Thyroid gland (tissue), 4 donors: ENCODE data around the gene ARID2. TPM values are rescaled to one million over a fixed set of nuclear protein-coding genes. Genes with fewer than 3 reads are reported as not detected.

Experiments
- DNase-seq, 2 donors: peaks; one replicate each; pipeline ENCODE4 v3.0.0-alpha.2; 2019
- H3K27ac ChIP-seq, 3 donors: fragments of 200-600 bp; sonication (generic); 1 replicate in 2 of 3; 2 replicates in 1 of 3; pipeline ENCODE4 v1.5.1; 2016 to 2019; ENCODE audit warnings: mild to moderate bottlenecking in 1 of 3, moderate library complexity in 1 of 3
- H3K27me3 ChIP-seq: fragments of 200-600 bp; sonication (generic); one replicate; pipeline ENCODE4 v1.5.1; 2019
- H3K36me3 ChIP-seq, 2 donors: fragments of 200-600 bp; sonication (generic); one replicate each; pipeline ENCODE4 v1.5.1; 2016 to 2019
- H3K4me1 ChIP-seq, 2 donors: fragments of 200-600 bp; sonication (generic); one replicate each; pipeline ENCODE4 v1.5.1; 2017 to 2019
- H3K4me3 ChIP-seq, 3 donors: fragments of 200-600 bp; sonication (generic); replicated peaks in 1 of 3; 1 replicate in 2 of 3; 2 replicates in 1 of 3; pipeline ENCODE4 v1.5.1; 2016; ENCODE audit warnings: mild to moderate bottlenecking in 1 of 3
- H3K9me3 ChIP-seq: fragments of 200-600 bp; sonication (generic); one replicate; pipeline ENCODE4 v1.5.1; 2017
- POLR2A ChIP-seq, 2 donors: fragments of 450-650 bp; IDR thresholded peaks; one replicate each; pipeline ENCODE4 v1.6.1; 2017; ENCODE audit warnings: antibody characterized with exemption in 2 of 2, mild to moderate bottlenecking in 2 of 2, moderate library complexity in 1 of 2
- WGBS, 2 donors: methylation state at CpG; one replicate each; pipeline ENCODE4 v1.1.5; 2017; 5-methylcytosine and 5-hydroxymethylcytosine counted together
- intact Hi-C: fragments of 100-400 bp; cut with DNase I; formaldehyde crosslinking; loops from one replicate; pipeline ENCODE4 v1.15.1; 2023
- total RNA-seq, 4 donors: library from RNA; depleted of rRNA; stranded (reverse); fragments of >200 nt; gene quantifications; one replicate each; pipeline ENCODE4 v1.2.3, GENCODE V29; 2016
- TF ChIP-seq, protein P1 (sequence below), 6 experiments: fragments of 200-600 bp in 3 of 6; fragments of 450-650 bp in 3 of 6; sonication (generic) in 3 of 6; IDR thresholded peaks; one replicate each; pipeline ENCODE4 v1.5.1; 2016 to 2019; ENCODE audit warnings: antibody characterized with exemption in 6 of 6, mild to moderate bottlenecking in 2 of 6, inconsistent platforms in 1 of 6, moderate library complexity in 1 of 6

Gene ARID2
- total RNA-seq, 4 donors from 2014 or later, result 44.7 to 69.2 (median 50.6) TPM

DNA sequence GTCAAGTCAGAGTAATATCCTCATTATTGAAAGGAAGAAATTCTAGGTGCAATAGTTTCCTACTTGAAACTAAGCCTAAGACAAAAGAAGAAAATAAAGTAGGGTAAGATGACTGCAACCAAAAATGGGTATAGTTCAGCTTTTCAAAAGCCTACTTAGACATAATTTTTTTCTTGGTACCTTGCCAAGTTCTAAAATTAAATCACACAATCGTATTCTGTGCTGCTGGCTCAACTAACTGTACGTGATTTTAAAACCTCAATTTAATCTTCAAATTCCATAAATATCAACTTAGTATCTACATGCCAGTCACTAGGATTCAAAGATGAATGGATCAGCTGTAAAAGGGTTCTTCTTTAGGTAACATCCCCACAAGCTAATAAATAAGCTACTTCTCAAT, 204.0 kb downstream of the ARID2 start:
- Histone ChIP-seq H3K27me3 (no peaks in the 10 kb centered on the region), H3K9me3 (no peaks in the 10 kb centered on the region), H3K27ac (no peak overlapping the region), H3K36me3 (peaks cover 5 to 7% of the 10 kb centered on the region in 2 donors), H3K4me1 (peaks cover 0 to 4% of the 10 kb centered on the region in 2 donors), H3K4me3 (no peak overlapping the region)
- no peak for TF ChIP-seq POLR2A (IDR thresholded peaks at IDR 0.05)
- TF ChIP-seq, protein P1, sequence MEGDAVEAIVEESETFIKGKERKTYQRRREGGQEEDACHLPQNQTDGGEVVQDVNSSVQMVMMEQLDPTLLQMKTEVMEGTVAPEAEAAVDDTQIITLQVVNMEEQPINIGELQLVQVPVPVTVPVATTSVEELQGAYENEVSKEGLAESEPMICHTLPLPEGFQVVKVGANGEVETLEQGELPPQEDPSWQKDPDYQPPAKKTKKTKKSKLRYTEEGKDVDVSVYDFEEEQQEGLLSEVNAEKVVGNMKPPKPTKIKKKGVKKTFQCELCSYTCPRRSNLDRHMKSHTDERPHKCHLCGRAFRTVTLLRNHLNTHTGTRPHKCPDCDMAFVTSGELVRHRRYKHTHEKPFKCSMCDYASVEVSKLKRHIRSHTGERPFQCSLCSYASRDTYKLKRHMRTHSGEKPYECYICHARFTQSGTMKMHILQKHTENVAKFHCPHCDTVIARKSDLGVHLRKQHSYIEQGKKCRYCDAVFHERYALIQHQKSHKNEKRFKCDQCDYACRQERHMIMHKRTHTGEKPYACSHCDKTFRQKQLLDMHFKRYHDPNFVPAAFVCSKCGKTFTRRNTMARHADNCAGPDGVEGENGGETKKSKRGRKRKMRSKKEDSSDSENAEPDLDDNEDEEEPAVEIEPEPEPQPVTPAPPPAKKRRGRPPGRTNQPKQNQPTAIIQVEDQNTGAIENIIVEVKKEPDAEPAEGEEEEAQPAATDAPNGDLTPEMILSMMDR (IDR thresholded peaks at IDR 0.05), result no peak
- intact Hi-C loops, result no loop called here
- 41 to 62% methylated on average over 2 of the region's 2 CpGs for WGBS, 2 donors
- DNase-seq, result no peak

DNA sequence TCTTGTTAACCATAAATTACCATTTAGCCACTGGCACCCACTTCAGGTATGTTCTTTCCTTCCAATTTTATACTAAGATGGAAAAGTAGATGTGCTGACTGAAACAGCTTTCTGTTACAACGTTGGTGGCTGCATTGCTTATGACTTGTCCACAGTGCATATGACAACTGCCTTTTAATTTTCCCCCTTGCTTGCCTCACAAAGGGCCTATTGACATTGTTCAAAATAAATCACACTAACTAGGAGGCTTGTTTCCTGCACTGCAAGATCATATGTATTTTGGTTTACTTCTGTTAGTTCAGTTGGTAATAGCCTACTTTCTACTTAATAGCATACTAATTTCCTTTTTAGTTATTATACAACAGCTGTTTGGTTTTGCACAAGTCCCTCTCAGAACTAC, 205.4 kb downstream of the ARID2 start:
- Histone ChIP-seq H3K27ac (no peak overlapping the region), H3K9me3 (no peaks in the 10 kb centered on the region), H3K4me3 (no peak overlapping the region), H3K4me1 (peaks cover 0 to 4% of the 10 kb centered on the region in 2 donors), H3K27me3 (no peaks in the 10 kb centered on the region), H3K36me3 (peaks cover 3 to 7% of the 10 kb centered on the region in 2 donors)
- TF ChIP-seq POLR2A (IDR thresholded peaks at IDR 0.05), result no peak
- TF ChIP-seq, protein P1 (IDR thresholded peaks at IDR 0.05), result no peak
- intact Hi-C loops, result no loop called here
- no peak for DNase-seq
- WGBS, 2 donors, result 52 to 66% methylated on average over 1 of the region's 1 CpG

DNA sequence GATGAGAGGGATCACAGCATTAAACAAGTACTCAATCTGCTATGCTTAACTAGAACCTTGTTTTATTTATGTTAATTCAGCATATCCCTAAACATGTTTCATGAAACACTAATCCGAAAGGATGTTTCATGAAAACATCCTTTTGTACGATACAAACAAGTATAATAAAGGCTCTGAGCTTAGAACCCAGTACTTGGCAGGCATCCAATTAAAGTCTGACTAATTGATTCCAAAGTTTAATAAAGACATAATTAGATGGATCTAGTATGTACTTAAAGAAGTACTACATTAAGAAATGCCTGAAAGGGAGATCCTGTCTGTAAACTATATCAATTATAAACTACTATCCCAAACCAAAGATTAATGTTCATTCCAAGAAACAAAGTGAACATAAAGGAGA, 209.1 kb downstream of the ARID2 start:
- DNase-seq, result no peak
- Histone ChIP-seq H3K27me3 (no peaks in the 10 kb centered on the region), H3K4me3 (no peak overlapping the region), H3K4me1 (peaks cover 0 to 3% of the 10 kb centered on the region in 2 donors), H3K9me3 (no peaks in the 10 kb centered on the region), H3K36me3 (no peaks in the 10 kb centered on the region), H3K27ac (no peak overlapping the region)
- intact Hi-C loops, result no loop called here
- TF ChIP-seq POLR2A (IDR thresholded peaks at IDR 0.05), result no peak
- TF ChIP-seq, protein P1 (IDR thresholded peaks at IDR 0.05), result no peak
- WGBS, 2 donors, result 79 to 85% methylated on average over 2 of the region's 2 CpGs

DNA sequence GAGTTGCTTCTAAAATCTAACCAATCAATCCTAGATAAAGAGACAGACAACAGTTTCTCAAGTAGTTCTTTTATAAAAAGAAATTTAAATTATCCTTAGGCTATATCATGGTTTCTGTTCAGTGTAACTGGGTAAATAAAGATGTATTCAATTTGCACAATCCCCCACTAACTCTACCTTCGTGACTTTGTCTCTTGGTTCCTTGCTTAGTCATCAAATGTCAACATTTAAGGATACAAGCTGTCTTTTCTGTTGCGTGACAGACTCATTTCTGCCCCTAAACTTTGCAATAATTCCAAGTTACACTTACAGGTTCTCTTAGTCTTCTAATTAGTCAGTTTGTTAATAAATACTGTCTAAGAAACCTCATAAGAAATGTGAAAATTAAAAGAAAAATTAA, 210.3 kb downstream of the ARID2 start:
- H3K36me3 ChIP-seq, result peaks cover 0 to 1% of the 10 kb centered on the region in 2 donors
- intact Hi-C loops, result no loop called here
- H3K27me3 ChIP-seq, result no peaks in the 10 kb centered on the region
- H3K4me3 ChIP-seq, result no peak overlapping the region
- TF ChIP-seq POLR2A (IDR thresholded peaks at IDR 0.05), result no peak
- TF ChIP-seq, protein P1 (IDR thresholded peaks at IDR 0.05), result no peak
- WGBS, 2 donors, result 97 to 98% methylated on average over 2 of the region's 2 CpGs
- H3K4me1 ChIP-seq, result no peaks in the 10 kb centered on the region
- H3K9me3 ChIP-seq, result no peaks in the 10 kb centered on the region
- H3K27ac ChIP-seq, result no peak overlapping the region
- no peak for DNase-seq

DNA sequence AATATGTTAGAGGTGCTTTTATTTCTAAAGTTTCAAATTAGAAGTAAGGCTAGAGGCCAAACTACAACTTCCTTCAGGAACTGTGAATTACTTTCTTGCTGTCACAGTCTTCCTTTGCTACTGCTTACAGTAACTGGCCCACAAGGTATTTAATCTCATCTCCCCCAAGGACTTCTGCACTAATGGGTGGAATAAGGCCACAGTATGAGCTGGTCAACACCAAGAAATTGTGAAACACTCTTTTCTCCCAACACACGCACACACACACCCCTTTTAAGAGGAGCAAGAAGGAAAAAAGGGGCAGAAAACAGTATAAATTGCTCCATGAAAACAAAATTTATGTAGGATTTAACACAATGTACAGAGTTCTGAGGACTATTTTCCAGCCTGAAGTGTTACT, 215.3 kb downstream of the ARID2 start:
- TF ChIP-seq POLR2A (IDR thresholded peaks at IDR 0.05), result no peak
- TF ChIP-seq, protein P1 (IDR thresholded peaks at IDR 0.05), result no peak
- Histone ChIP-seq H3K27me3 (no peaks in the 10 kb centered on the region), H3K27ac (no peak overlapping the region), H3K4me3 (no peak overlapping the region), H3K36me3 (peaks cover 6 to 14% of the 10 kb centered on the region in 2 donors), H3K9me3 (no peaks in the 10 kb centered on the region), H3K4me1 (no peaks in the 10 kb centered on the region)
- DNase-seq, result no peak
- WGBS, 2 donors, result 87 to 100% methylated on average over 1 of the region's 1 CpG
- intact Hi-C loops, result no loop called here
